ENCODE results near the gene ZNF664.

ZNF664 gene

GRCh38 chr12:124002654-124003053 lies 29.6 kb downstream of the ZNF664 start:
- H3K9me2 ChIP-seq (replicated peaks; ENCODE audit: control insufficient read depth, low read length) = no peaks in the 10 kb centered on the region
- TF ChIP-seq CTCF (IDR thresholded peaks at IDR 0.05; ENCODE audit: low read depth, low read length, poor library complexity, severe bottlenecking) (no peak), EZH2phosphoT487 (IDR thresholded peaks at IDR 0.05; ENCODE audit: borderline replicate concordance, low read length) (no peak)

GRCh38 chr12:124004233-124004875 lies 31.3 kb downstream of the ZNF664 start:
- no peaks in the 10 kb centered on the region for H3F3A ChIP-seq (ENCODE audit: control insufficient read depth, insufficient read depth)
- no peaks in the 10 kb centered on the region for H3K27me3 ChIP-seq (ENCODE audit: control insufficient read depth, low read length)
- H3K36me3 ChIP-seq (ENCODE audit: control insufficient read depth, low read length) = peaks cover 56% of the 10 kb centered on the region
- no peaks in the 10 kb centered on the region for H3K9me2 ChIP-seq (replicated peaks; ENCODE audit: control insufficient read depth, low read length)
- H3K79me2 ChIP-seq (ENCODE audit: control insufficient read depth, low read length) = peaks cover 8% of the 10 kb centered on the region; the same call in 1 of the 2 replicates
- TF ChIP-seq EZH2phosphoT487 (IDR thresholded peaks at IDR 0.05; ENCODE audit: borderline replicate concordance, low read length) = no peak
- TF ChIP-seq CTCF (IDR thresholded peaks at IDR 0.05; ENCODE audit: low read depth, low read length, poor library complexity, severe bottlenecking) = no peak
- no peak overlapping the region for H3K4me3 ChIP-seq (ENCODE audit: low read length)
- H3K4me2 ChIP-seq (ENCODE audit: low read length) = no peak overlapping the region
- peaks cover 19% of the 10 kb centered on the region for H3K4me1 ChIP-seq (ENCODE audit: control insufficient read depth, low read length)
- no peaks in the 10 kb centered on the region for H3K9me3 ChIP-seq (ENCODE audit: control insufficient read depth, insufficient read depth, low read length)
- no peaks in the 10 kb centered on the region for H4K20me1 ChIP-seq (ENCODE audit: control insufficient read depth, insufficient read depth, low read depth, low read length)
- no peak overlapping the region for H3K27ac ChIP-seq (ENCODE audit: low read depth, low read length)

More at GRCh38 chr12:124002654-124003053, 29.6 kb downstream of the ZNF664 start:
- no peaks in the 10 kb centered on the region for H3K27me3 ChIP-seq (ENCODE audit: control insufficient read depth, low read length)
- no peak overlapping the region for H3K4me3 ChIP-seq (ENCODE audit: low read length)
- no peaks in the 10 kb centered on the region for H3K9me3 ChIP-seq (ENCODE audit: control insufficient read depth, insufficient read depth, low read length)
- peaks cover 59% of the 10 kb centered on the region for H3K36me3 ChIP-seq (ENCODE audit: control insufficient read depth, low read length)
- H3K27ac ChIP-seq (ENCODE audit: low read depth, low read length) = no peak overlapping the region
- H3K4me1 ChIP-seq (ENCODE audit: control insufficient read depth, low read length) = peaks cover 19% of the 10 kb centered on the region
- H3F3A ChIP-seq (ENCODE audit: control insufficient read depth, insufficient read depth) = no peaks in the 10 kb centered on the region
- no peak overlapping the region for H3K4me2 ChIP-seq (ENCODE audit: low read length)
- H3K79me2 ChIP-seq (ENCODE audit: control insufficient read depth, low read length) = peaks cover 5% of the 10 kb centered on the region; the same call in 1 of the 2 replicates
- no peaks in the 10 kb centered on the region for H4K20me1 ChIP-seq (ENCODE audit: control insufficient read depth, insufficient read depth, low read depth, low read length)

GRCh38 chr12:124006085-124006845 lies 33.2 kb downstream of the ZNF664 start:
- H3K4me3 ChIP-seq (ENCODE audit: low read length) = peak overlapping the region; percentile 37
- no peaks in the 10 kb centered on the region for H3K27me3 ChIP-seq (ENCODE audit: control insufficient read depth, low read length)
- peaks cover 57% of the 10 kb centered on the region for H3K36me3 ChIP-seq (ENCODE audit: control insufficient read depth, low read length)
- peaks cover 8% of the 10 kb centered on the region; the same call in 1 of the 2 replicates for H3K79me2 ChIP-seq (ENCODE audit: control insufficient read depth, low read length)
- no peaks in the 10 kb centered on the region for H3F3A ChIP-seq (ENCODE audit: control insufficient read depth, insufficient read depth)
- H3K4me1 ChIP-seq (ENCODE audit: control insufficient read depth, low read length) = peaks cover 19% of the 10 kb centered on the region
- no peaks in the 10 kb centered on the region for H3K9me2 ChIP-seq (replicated peaks; ENCODE audit: control insufficient read depth, low read length)
- H4K20me1 ChIP-seq (ENCODE audit: control insufficient read depth, insufficient read depth, low read depth, low read length) = no peaks in the 10 kb centered on the region
- H3K27ac ChIP-seq (ENCODE audit: low read depth, low read length) = peak overlapping the region; percentile 15; the same call in 1 of the 2 replicates
- no peaks in the 10 kb centered on the region for H3K9me3 ChIP-seq (ENCODE audit: control insufficient read depth, insufficient read depth, low read length)
- TF ChIP-seq EZH2phosphoT487 (IDR thresholded peaks at IDR 0.05; ENCODE audit: borderline replicate concordance, low read length) = no peak
- TF ChIP-seq CTCF (IDR thresholded peaks at IDR 0.05; ENCODE audit: low read depth, low read length, poor library complexity, severe bottlenecking) = no peak
- H3K4me2 ChIP-seq (ENCODE audit: low read length) = peak overlapping the region; percentile 32

Data from DOHH2 (cell line).